ENCODE data around the gene KCP. TPM values are rescaled to one million over a fixed set of nuclear protein-coding genes. Genes with fewer than 3 reads are reported as not detected.

KCP gene
- total RNA-seq, 1 experiment from 2014 or later, result 9.9 TPM

DNA sequence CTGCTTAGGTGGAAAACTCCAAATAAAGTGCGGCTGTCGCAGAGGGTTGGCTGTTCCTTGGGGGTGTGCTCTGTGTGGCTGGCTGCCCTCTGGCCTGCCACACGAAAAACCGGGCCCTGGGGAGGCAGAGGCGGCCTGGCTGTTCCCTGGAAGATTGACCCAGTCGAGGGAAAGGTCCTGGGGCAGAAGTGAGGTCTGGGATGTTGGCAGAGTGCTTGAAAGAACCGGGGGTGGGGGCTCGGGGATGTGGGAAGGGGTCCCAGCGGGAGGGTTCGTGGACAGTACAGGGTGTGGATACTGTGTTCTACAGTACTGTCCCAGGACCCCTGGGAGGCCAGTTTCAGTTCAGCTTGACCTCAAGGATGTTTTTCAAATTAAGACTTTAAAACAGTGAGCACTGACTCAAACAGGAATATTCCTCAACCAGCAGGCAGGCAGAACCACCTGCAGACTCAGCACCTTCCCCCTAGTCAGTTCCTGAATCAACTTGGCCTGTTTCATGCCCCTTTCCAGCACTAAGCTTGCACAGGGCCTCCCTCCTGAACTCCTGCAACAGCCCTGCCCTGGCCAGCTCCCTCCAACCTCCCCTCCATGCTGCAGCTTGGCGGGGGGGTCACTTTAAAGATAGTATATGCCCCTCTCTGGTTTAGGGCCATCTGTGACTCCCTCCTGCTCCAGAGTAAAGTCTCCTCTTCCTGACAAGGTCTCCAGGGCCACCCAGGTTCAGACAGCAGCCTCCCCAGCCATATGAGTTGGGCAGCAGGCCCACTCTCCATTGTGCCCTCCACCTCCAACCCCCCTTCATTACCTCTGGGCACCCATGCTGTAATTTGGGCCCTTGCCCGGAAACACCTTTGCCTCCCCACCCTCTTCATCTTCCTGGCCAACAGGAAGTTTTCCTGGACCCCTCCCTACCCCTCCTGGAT lies 51.0 kb downstream of the KCP start:
- Histone ChIP-seq H3K27me3 (ENCODE audit: insufficient read depth, low read depth) (no peaks in the 10 kb centered on the region), H3K4me2 (no peak overlapping the region), H3K27ac (no peak overlapping the region), H3K9me2 (ENCODE audit: insufficient read depth) (no peaks in the 10 kb centered on the region), H3K4me1 (replicated peaks; ENCODE audit: insufficient read depth) (peaks cover 10% of the 10 kb centered on the region), H2AFZ (no peak overlapping the region), H3K4me3 (no peak overlapping the region), H4K20me1 (ENCODE audit: insufficient read depth) (peaks cover 5% of the 10 kb centered on the region), H3K9me3 (ENCODE audit: insufficient read depth, low read depth) (no peaks in the 10 kb centered on the region), H3F3A (ENCODE audit: insufficient read depth, low read depth) (0 out of 2 replicates have a peak, but pooled peaks cover 4% of the 10 kb centered on the region), H3K36me3 (ENCODE audit: low read depth) (no peaks in the 10 kb centered on the region), H3K79me2 (ENCODE audit: low read depth) (peaks cover 15% of the 10 kb centered on the region)
- intact Hi-C loops (cut with micrococcal nuclease; ENCODE audit: unreplicated experiment), result loop anchor here (5.0 kb wide), 1 partner anchor 67 kb away; the partner anchor contains the start of gene CCDC136
- BruUV-seq (replicated peaks), result no TSS peak
- DNase-seq, result no peak
- POLR2A ChIA-PET (ENCODE audit: unreplicated experiment), result interaction anchor here (0.8 kb wide), 1 partner anchor 26 kb away, joined by 4 read pairs; no protein-coding TSS in a partner anchor
- TF ChIP-seq, protein P1, sequence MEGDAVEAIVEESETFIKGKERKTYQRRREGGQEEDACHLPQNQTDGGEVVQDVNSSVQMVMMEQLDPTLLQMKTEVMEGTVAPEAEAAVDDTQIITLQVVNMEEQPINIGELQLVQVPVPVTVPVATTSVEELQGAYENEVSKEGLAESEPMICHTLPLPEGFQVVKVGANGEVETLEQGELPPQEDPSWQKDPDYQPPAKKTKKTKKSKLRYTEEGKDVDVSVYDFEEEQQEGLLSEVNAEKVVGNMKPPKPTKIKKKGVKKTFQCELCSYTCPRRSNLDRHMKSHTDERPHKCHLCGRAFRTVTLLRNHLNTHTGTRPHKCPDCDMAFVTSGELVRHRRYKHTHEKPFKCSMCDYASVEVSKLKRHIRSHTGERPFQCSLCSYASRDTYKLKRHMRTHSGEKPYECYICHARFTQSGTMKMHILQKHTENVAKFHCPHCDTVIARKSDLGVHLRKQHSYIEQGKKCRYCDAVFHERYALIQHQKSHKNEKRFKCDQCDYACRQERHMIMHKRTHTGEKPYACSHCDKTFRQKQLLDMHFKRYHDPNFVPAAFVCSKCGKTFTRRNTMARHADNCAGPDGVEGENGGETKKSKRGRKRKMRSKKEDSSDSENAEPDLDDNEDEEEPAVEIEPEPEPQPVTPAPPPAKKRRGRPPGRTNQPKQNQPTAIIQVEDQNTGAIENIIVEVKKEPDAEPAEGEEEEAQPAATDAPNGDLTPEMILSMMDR (conservative IDR thresholded peaks at IDR 0.05), result no peak
- no peak for TF ChIP-seq EZH2 (IDR thresholded peaks at IDR 0.05; ENCODE audit: low read depth)
- CTCF ChIA-PET, result no interaction called here

DNA sequence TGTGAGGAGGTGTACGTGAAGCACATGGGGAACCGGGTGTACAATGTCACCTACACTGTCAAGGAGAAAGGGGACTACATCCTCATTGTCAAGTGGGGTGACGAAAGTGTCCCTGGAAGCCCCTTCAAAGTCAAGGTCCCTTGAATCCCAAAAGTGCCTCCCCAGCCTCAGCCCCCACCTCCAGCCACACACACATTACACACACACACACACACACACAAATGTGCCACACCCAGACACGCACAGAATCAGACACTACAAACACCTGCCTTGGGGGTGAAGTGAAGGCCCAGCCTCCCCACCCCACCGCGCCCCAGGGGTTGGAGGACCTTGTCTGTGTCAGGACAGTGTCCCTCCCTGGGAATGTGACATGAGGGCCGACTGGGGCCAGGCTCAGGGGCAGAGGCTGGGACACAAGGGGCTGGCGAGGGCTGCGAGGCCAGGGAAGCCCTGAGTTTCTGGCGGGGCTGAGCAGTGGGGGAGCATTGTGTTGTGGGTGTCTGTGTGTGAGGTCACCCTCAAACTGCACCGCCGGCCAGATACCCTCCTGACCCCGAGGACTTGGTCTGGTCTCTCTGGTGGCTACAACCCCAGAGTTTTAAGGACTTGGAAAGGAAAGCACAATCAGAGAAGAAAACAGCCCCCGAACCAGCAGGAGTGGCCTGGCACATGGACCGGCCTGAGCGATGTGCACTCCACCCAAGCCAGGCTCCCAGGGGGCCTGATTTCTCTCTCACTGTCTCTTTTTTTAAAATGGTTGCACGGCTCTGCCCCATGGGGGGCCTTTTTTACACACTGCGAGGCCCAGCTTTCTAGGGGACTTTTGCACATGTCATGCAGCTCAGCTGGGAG lies 51.9 kb downstream of the KCP start:
- Histone ChIP-seq H3K4me1 (replicated peaks; ENCODE audit: insufficient read depth) (peaks cover 4% of the 10 kb centered on the region), H4K20me1 (ENCODE audit: insufficient read depth) (peaks cover under 1% of the 10 kb centered on the region), H3K9me2 (ENCODE audit: insufficient read depth) (no peaks in the 10 kb centered on the region), H3K4me2 (no peak overlapping the region), H3K4me3 (no peak overlapping the region), H3K36me3 (ENCODE audit: low read depth) (no peaks in the 10 kb centered on the region), H3K79me2 (ENCODE audit: low read depth) (peaks cover 9% of the 10 kb centered on the region), H3K9me3 (ENCODE audit: insufficient read depth, low read depth) (no peaks in the 10 kb centered on the region), H2AFZ (no peak overlapping the region), H3K27me3 (ENCODE audit: insufficient read depth, low read depth) (no peaks in the 10 kb centered on the region), H3K27ac (no peak overlapping the region), H3F3A (ENCODE audit: insufficient read depth, low read depth) (0 out of 2 replicates have a peak, but pooled peaks cover 4% of the 10 kb centered on the region)
- DNase-seq, result no peak
- ChIA-PET CTCF (no interaction called here), POLR2A (ENCODE audit: unreplicated experiment) (no interaction called here)
- BruUV-seq (replicated peaks), result no TSS peak
- TF ChIP-seq, protein P1 (conservative IDR thresholded peaks at IDR 0.05), result no peak
- TF ChIP-seq EZH2 (IDR thresholded peaks at IDR 0.05; ENCODE audit: low read depth), result no peak
- intact Hi-C loops (cut with micrococcal nuclease; ENCODE audit: unreplicated experiment), result no loop called here

DNA sequence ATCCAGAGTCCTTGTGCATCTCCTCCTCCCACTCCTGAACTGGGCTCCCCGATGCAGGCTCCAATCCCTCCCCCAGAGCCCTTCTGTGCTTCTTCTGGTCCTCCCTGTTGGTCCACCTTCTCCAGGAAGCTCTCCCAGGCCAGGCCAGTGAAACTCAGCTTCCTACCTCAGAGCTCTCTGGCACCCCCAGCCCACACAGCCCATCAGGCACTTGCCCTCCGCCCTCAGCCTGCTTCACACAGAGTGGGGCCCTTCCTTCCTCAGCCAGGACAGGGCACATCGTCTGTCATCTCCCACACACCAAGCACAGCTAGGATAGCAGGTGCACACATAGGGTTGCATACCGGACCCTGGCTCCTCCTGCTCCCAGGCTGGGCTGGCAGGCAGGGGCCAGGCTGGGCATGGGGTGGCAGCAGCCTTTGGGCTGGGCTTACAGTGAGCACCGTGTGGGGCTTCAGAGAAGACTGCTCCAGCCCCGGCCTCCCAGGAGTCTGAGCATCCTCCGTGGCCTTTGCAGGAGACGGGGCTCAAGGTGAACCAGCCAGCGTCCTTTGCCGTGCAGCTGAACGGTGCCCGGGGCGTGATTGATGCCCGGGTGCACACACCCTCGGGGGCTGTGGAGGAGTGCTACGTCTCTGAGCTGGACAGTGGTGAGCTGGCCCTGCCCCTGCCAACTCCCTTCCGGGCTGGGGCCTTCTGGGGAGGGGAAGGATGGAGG lies 54.3 kb downstream of the KCP start:
- ChIA-PET POLR2A (ENCODE audit: unreplicated experiment) (no interaction called here), CTCF (no interaction called here)
- H3F3A ChIP-seq (ENCODE audit: insufficient read depth, low read depth), result no peaks in the 10 kb centered on the region
- no TSS peak for BruUV-seq (replicated peaks)
- intact Hi-C loops (cut with micrococcal nuclease; ENCODE audit: unreplicated experiment), result no loop called here
- TF ChIP-seq, protein P1 (conservative IDR thresholded peaks at IDR 0.05), result no peak
- TF ChIP-seq EZH2 (IDR thresholded peaks at IDR 0.05; ENCODE audit: low read depth), result no peak
- H3K4me1 ChIP-seq (replicated peaks; ENCODE audit: insufficient read depth), result no peaks in the 10 kb centered on the region
- H2AFZ ChIP-seq, result no peak overlapping the region
- H3K4me3 ChIP-seq, result no peak overlapping the region
- no peaks in the 10 kb centered on the region for H3K9me2 ChIP-seq (ENCODE audit: insufficient read depth)
- no peaks in the 10 kb centered on the region for H3K79me2 ChIP-seq (ENCODE audit: low read depth)
- H3K27me3 ChIP-seq (ENCODE audit: insufficient read depth, low read depth), result no peaks in the 10 kb centered on the region
- no peaks in the 10 kb centered on the region for H3K9me3 ChIP-seq (ENCODE audit: insufficient read depth, low read depth)
- no peak overlapping the region for H3K4me2 ChIP-seq
- H4K20me1 ChIP-seq (ENCODE audit: insufficient read depth), result no peaks in the 10 kb centered on the region
- H3K36me3 ChIP-seq (ENCODE audit: low read depth), result no peaks in the 10 kb centered on the region
- H3K27ac ChIP-seq, result no peak overlapping the region
- no peak for DNase-seq

Data from PC-9 (cell line).